Osteoblast (primary cell): ENCODE data around the gene RAP1GDS1. TPM values are rescaled to one million over a fixed set of nuclear protein-coding genes. Genes with fewer than 3 reads are reported as not detected.
"Not testable (repeated sequence)": the region's sequence is repeated elsewhere in the genome, so short reads cannot be mapped to it uniquely, and the experiment has no call there.

Experiments used
- DNase-seq: peaks from one replicate; pipeline ENCODE4 v3.0.0; 2011; ENCODE audit warnings: low spot score, mixed read lengths; ENCODE audit not compliant: insufficient read length; ENCODE audit errors: missing footprints
- H2AFZ ChIP-seq: 2 replicates; pipeline ENCODE4 v1.6.0; 2011; ENCODE audit warnings: mild to moderate bottlenecking, low read length
- H3K27ac ChIP-seq: 2 replicates; pipeline ENCODE4 v1.5.1; 2011; ENCODE audit warnings: mild to moderate bottlenecking, low read depth, low read length, moderate library complexity
- H3K27me3 ChIP-seq: 2 replicates; pipeline ENCODE4 v1.6.0; 2012; ENCODE audit warnings: mild to moderate bottlenecking, control low read depth, inconsistent platforms, low read length, moderate library complexity; ENCODE audit not compliant: insufficient read depth
- H3K36me3 ChIP-seq: 2 replicates; pipeline ENCODE4 v1.5.1; 2011; ENCODE audit warnings: mild to moderate bottlenecking, low read length, control low read depth, moderate library complexity; ENCODE audit not compliant: insufficient read depth
- H3K4me1 ChIP-seq: 2 replicates; pipeline ENCODE4 v1.5.1; 2011; ENCODE audit warnings: mild to moderate bottlenecking, low read length, control low read depth, moderate library complexity; ENCODE audit not compliant: insufficient read depth
- H3K4me2 ChIP-seq: 2 replicates; pipeline ENCODE4 v1.6.0; 2011; ENCODE audit warnings: mild to moderate bottlenecking, low read length; ENCODE audit not compliant: insufficient read depth
- H3K4me3 ChIP-seq: fragments of 200-600 bp; sonication (generic); 3 replicates; pipeline ENCODE4 v1.5.1; 2012; ENCODE audit warnings: mild to moderate bottlenecking, low read length, inconsistent platforms; ENCODE audit not compliant: insufficient read depth
- H3K79me2 ChIP-seq: 2 replicates; pipeline ENCODE4 v1.6.0; 2012; ENCODE audit warnings: mild to moderate bottlenecking, low read length, control low read depth, inconsistent platforms; ENCODE audit not compliant: insufficient read depth
- H3K9me3 ChIP-seq: 2 replicates; pipeline ENCODE4 v1.5.1; 2011; ENCODE audit warnings: low read depth, low read length, control low read depth
- H4K20me1 ChIP-seq: 2 replicates; pipeline ENCODE4 v1.6.0; 2012; ENCODE audit warnings: mild to moderate bottlenecking, low read length, control low read depth; ENCODE audit not compliant: insufficient read depth
- CTCF ChIP-seq: IDR thresholded peaks from 2 replicates; pipeline ENCODE4 v1.5.1; 2011; ENCODE audit warnings: mild to moderate bottlenecking, low read depth, low read length, moderate library complexity; ENCODE audit errors: extremely low read depth
- total RNA-seq: library from RNA; depleted of rRNA; stranded (reverse); fragments of >200 nt; gene quantifications from 2 replicates; pipeline ENCODE4 v1.2.3, GENCODE V29; 2012

RAP1GDS1 gene
- total RNA-seq, 1 donor: 60.1 TPM

DNA sequence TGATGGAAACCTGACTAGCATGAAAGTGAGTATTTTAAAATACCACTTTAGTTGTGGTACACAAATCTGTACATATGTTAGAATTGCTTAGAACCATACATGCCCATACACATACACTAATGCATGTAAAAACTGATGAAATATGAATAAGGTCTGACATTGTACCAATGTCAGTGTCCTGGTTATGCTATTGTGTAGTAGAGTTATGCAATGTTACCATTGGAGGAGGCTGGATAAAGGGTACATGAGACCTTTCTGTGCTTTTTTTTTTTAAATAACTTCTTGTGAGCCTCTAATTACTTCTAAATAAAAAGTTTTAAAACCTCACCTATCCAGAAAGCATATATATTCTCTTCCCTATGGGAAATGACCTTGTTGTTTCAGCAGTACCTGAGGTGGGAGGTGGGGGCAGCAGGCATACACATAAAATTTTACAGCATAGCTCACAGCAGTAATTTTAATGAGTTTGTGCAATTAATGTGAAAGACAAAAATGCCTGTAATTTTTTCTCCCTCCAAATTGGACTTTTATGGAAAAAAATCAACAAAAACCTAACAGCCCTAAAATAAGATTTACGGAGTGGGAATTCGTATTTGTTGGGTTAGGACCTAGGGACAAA, 97.6 kb downstream of the RAP1GDS1 start:
- no peaks in the 10 kb centered on the region for H3K36me3 ChIP-seq
- no peaks in the 10 kb centered on the region for H4K20me1 ChIP-seq
- DNase-seq: no peak
- no peaks in the 10 kb centered on the region for H3K27me3 ChIP-seq
- no peak overlapping the region for H3K27ac ChIP-seq
- peaks cover 3% of the 10 kb centered on the region for H3K79me2 ChIP-seq
- no peak overlapping the region for H3K4me3 ChIP-seq
- no peak overlapping the region for H2AFZ ChIP-seq
- no peaks in the 10 kb centered on the region for H3K4me1 ChIP-seq
- H3K4me2 ChIP-seq: no peak overlapping the region
- no peaks in the 10 kb centered on the region for H3K9me3 ChIP-seq
- TF ChIP-seq CTCF: no peak

GRCh38 chr4:98359646-98360045, 98.5 kb downstream of the RAP1GDS1 start:
- Histone ChIP-seq H3K79me2 (peaks cover 3% of the 10 kb centered on the region), H3K9me3 (no peaks in the 10 kb centered on the region), H3K27ac (no peak overlapping the region), H3K36me3 (no peaks in the 10 kb centered on the region), H3K27me3 (no peaks in the 10 kb centered on the region), H2AFZ (no peak overlapping the region), H3K4me1 (no peaks in the 10 kb centered on the region), H3K4me3 (no peak overlapping the region), H4K20me1 (no peaks in the 10 kb centered on the region), H3K4me2 (no peak overlapping the region)
- no peak for TF ChIP-seq CTCF
- DNase-seq: no peak

DNA sequence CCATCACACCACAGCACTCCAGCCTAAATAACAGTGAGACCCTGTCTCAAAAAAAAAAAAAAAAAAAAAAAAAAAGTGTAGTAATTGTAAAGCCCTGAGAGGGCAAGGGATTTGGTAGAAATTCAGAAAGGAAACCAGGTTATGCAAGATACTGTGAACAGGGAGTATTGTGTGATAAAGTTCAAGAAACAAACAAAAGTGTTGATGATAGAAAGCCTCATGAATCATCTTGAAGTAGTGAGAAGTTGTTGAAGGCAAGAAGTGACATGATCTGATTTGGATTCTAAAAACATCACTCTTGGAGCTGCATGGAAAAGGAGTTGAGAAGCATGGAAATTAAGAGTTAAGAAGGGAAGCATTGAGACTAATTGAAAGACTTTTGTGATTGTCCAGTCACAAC, 102.2 kb downstream of the RAP1GDS1 start:
- no peaks in the 10 kb centered on the region for H3K4me1 ChIP-seq
- DNase-seq: no peak
- H3K27me3 ChIP-seq: no peaks in the 10 kb centered on the region
- H3K4me3 ChIP-seq: no peak overlapping the region
- no peak overlapping the region for H3K4me2 ChIP-seq
- H2AFZ ChIP-seq: no peak overlapping the region
- H3K9me3 ChIP-seq: no peaks in the 10 kb centered on the region
- TF ChIP-seq CTCF: no peak
- peaks cover 5% of the 10 kb centered on the region for H3K36me3 ChIP-seq
- H4K20me1 ChIP-seq: no peaks in the 10 kb centered on the region
- H3K79me2 ChIP-seq: peaks cover 3% of the 10 kb centered on the region
- no peak overlapping the region for H3K27ac ChIP-seq

DNA sequence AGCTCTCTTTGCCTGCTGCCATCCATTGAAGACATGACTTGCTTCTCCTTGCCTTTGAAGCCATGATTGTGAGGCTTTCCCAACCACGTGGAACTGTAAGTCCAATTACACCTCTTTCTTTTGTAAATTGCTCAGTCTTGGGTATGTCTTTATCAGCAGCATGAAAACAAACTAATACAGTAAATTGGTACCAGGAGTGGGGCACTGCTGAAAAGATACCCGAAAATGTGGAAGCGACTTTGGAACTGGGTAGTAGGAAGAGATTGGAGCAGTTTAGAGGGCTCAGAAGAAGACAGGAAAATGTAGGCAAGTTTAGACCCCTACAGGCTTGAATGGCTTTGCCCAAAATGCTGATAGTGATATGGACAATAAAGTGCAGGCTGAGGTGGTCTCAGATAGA, 105.1 kb downstream of the RAP1GDS1 start:
- H3K27ac ChIP-seq: not testable (repeated sequence)

GRCh38 chr4:98368000-98368399, 106.8 kb downstream of the RAP1GDS1 start:
- not testable (repeated sequence) for H3K9me3 ChIP-seq, H3K4me3 ChIP-seq, DNase-seq, H2AFZ ChIP-seq, H3K36me3 ChIP-seq, H3K27ac ChIP-seq, H3K79me2 ChIP-seq, H3K4me1 ChIP-seq, H4K20me1 ChIP-seq, H3K4me2 ChIP-seq, H3K27me3 ChIP-seq

More for the DNA sequence above, 105.1 kb downstream of the RAP1GDS1 start:
- H3K4me3 ChIP-seq, H3K79me2 ChIP-seq, DNase-seq, H3K4me2 ChIP-seq, H3K27me3 ChIP-seq, H4K20me1 ChIP-seq, H3K9me3 ChIP-seq, H3K36me3 ChIP-seq, H3K4me1 ChIP-seq, H2AFZ ChIP-seq: not testable (repeated sequence)
